K562 (cell line): ENCODE measurements around the gene ITGA2B. TPM values are rescaled to one million over a fixed set of nuclear protein-coding genes. Genes with fewer than 3 reads are reported as not detected.

ENCODE experiments used
- CTBP1 ChIP-seq: fragments of 450-650 bp; IDR thresholded peaks from 2 replicates; pipeline ENCODE4 v1.6.1; 2016; ENCODE audit warnings: borderline replicate concordance
- DACH1 ChIP-seq: fragments of 450-650 bp; IDR thresholded peaks from 2 replicates; pipeline ENCODE4 v1.6.1; 2018; ENCODE audit not compliant: partially characterized antibody
- GTF2F1 ChIP-seq: IDR thresholded peaks from 2 replicates; pipeline ENCODE4 v1.6.1; 2011; ENCODE audit warnings: low read depth, low read length, improper control_type of control experiment
- MGA ChIP-seq: fragments of 450-650 bp; IDR thresholded peaks from 2 replicates; pipeline ENCODE4 v1.6.1; 2016; ENCODE audit warnings: mild to moderate bottlenecking, moderate library complexity
- PRDM10 ChIP-seq: fragments of 450-650 bp; IDR thresholded peaks from 2 replicates; pipeline ENCODE4 v1.6.1; 2018; ENCODE audit not compliant: partially characterized antibody
- SAFB ChIP-seq: fragments of 200-400 bp; formaldehyde crosslinking; IDR thresholded peaks from 2 replicates; pipeline ENCODE4 v1.6.1; 2017; ENCODE audit warnings: low read depth, low read length, borderline replicate concordance
- SUPT5H ChIP-seq: fragments of 450-650 bp; IDR thresholded peaks from 2 replicates; pipeline ENCODE4 v1.6.1; 2016
- ZBTB1 ChIP-seq: sonication (generic); formaldehyde crosslinking; IDR thresholded peaks from 2 replicates; pipeline ENCODE4 v1.8.1; 2023; ENCODE audit warnings: missing genetic modification reagents, low read depth, mild to moderate bottlenecking, borderline replicate concordance
- ZNF232 ChIP-seq: sonication (generic); formaldehyde crosslinking; IDR thresholded peaks from 2 replicates; pipeline ENCODE4 v1.8.0; 2022; ENCODE audit warnings: mild to moderate bottlenecking, missing genetic modification reagents
- polyA plus RNA-seq, 8 experiments: library from polyadenylated mRNA; depleted of rRNA in 4 of 8; stranded (reverse) in 5 of 8; unstranded in 3 of 8; fragments of >200 nt; fragmentation: Nextera tagmentation in 2 of 8; fragmentation: Illumina TruSeq in 1 of 8; extraction: Ambion mirVana in 2 of 8; extraction: Trizol in 1 of 8; gene quantifications; 2 replicates each; pipeline versions ENCODE4 v1.2.1 to v1.2.3, GENCODE V29; 2011 to 2014; ENCODE audit warnings: inconsistent platforms in 1 of 8, missing spikeins in 1 of 8
- total RNA-seq, 7 experiments: library from RNA; depleted of rRNA in 6 of 7; stranded (reverse); fragments of >200 nt in 6 of 7; fragmentation: Illumina TruSeq in 2 of 7; extraction: Trizol in 2 of 7; gene quantifications; 2 replicates each; pipeline versions ENCODE4 v1.2.1 to v1.2.3, GENCODE V29; 2011 to 2021; ENCODE audit warnings: low replicate concordance in 1 of 7

ITGA2B gene
- total and polyA plus RNA-seq, 9 of the 15 experiments (the other 6 are each of a cell fraction or from before 2014, with no cell fraction given) = 1.1 to 26.4 (median 5.6) TPM

- peak; percentile 54 for TF ChIP-seq PRDM10
- TF ChIP-seq CTBP1 = 0 out of 2 replicates have a peak, but pooled peaks have one; percentile 39
- no peak for TF ChIP-seq ZBTB1 (CRISPR knock-in tag)
- TF ChIP-seq DACH1 = no peak
- no peak for TF ChIP-seq SAFB
- peak; percentile 32; the same call in 1 of the 2 replicates for TF ChIP-seq GTF2F1
- TF ChIP-seq SUPT5H = peak; percentile 77
- 0 out of 2 replicates have a peak, but pooled peaks have one; percentile 7 for TF ChIP-seq MGA
- TF ChIP-seq ZNF232 (CRISPR knock-in tag) = 0 out of 2 replicates have a peak, but pooled peaks have one; percentile 44
Measured at GRCh38 chr17:44385287-44386181, 3.9 kb downstream of the ITGA2B start (continued).
